Progenitor cell of endocrine pancreas (in vitro differentiated cells): ENCODE data around the gene C1orf21. TPM values are rescaled to one million over a fixed set of nuclear protein-coding genes. Genes with fewer than 3 reads are reported as not detected.

ENCODE experiments used
- DNase-seq: peaks from one replicate; pipeline ENCODE4 v3.0.0; 2021; ENCODE audit warnings: low spot score; ENCODE audit not compliant: unreplicated experiment
- H3K27ac Mint-ChIP-seq: 2 replicates; pipeline ENCODE4 v1.8.0; 2021; ENCODE audit warnings: mild to moderate bottlenecking, moderate library complexity, mixed read lengths
- H3K27me3 Mint-ChIP-seq: 2 replicates; pipeline ENCODE4 v1.8.0; 2021; ENCODE audit warnings: mixed read lengths
- H3K36me3 Mint-ChIP-seq: 2 replicates; pipeline ENCODE4 v1.8.0; 2022; ENCODE audit warnings: mixed read lengths; ENCODE audit not compliant: insufficient read depth
- H3K4me1 Mint-ChIP-seq: 2 replicates; pipeline ENCODE4 v1.8.0; 2021; ENCODE audit warnings: low read depth, mixed read lengths
- H3K4me3 Mint-ChIP-seq: 2 replicates; pipeline ENCODE4 v1.8.0; 2021; ENCODE audit warnings: low read depth, mild to moderate bottlenecking, moderate library complexity, mixed read lengths
- H3K9me3 Mint-ChIP-seq: 2 replicates; pipeline ENCODE4 v1.8.0; 2021; ENCODE audit warnings: low read depth, mixed read lengths
- total RNA-seq: library from RNA; stranded (reverse); gene quantifications from 2 replicates; pipeline ENCODE4 v1.2.1, GENCODE V29; 2021
- TF ChIP-seq, protein P1 (sequence below): fragments of 200-600 bp; sonication (generic); IDR thresholded peaks from one replicate; pipeline ENCODE4 v1.5.0; 2021; ENCODE audit warnings: antibody characterized with exemption, mild to moderate bottlenecking; ENCODE audit not compliant: unreplicated experiment

Gene C1orf21
- total RNA-seq, 1 donor from 2014 or later: 10.0 TPM

DNA sequence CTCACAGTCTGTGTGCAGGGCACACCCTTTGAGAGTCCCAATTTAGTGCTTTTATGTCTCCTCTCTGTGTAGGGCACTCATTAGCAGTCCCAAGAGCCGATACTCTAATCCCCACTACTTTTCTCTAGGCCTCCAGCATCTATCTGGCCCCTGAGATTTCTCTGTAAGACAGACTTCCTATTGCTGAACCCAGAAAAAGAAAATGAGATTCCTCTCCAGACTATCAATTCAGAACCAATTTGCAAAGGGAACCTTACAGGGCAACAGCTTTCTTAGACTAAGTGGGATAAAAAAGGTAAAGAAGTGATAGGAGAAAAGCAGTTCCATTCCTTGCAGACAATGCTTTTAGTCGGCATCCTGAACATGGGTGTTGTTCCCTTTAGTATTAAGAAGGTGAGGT lies 195.6 kb downstream of the C1orf21 start:
- H3K36me3 Mint-ChIP-seq: peaks cover 2% of the 10 kb centered on the region
- no peak for DNase-seq
- no peaks in the 10 kb centered on the region for H3K27me3 Mint-ChIP-seq
- peaks cover 4% of the 10 kb centered on the region for H3K4me1 Mint-ChIP-seq
- H3K27ac Mint-ChIP-seq: no peak overlapping the region
- no peak overlapping the region for H3K4me3 Mint-ChIP-seq
- TF ChIP-seq, protein P1, sequence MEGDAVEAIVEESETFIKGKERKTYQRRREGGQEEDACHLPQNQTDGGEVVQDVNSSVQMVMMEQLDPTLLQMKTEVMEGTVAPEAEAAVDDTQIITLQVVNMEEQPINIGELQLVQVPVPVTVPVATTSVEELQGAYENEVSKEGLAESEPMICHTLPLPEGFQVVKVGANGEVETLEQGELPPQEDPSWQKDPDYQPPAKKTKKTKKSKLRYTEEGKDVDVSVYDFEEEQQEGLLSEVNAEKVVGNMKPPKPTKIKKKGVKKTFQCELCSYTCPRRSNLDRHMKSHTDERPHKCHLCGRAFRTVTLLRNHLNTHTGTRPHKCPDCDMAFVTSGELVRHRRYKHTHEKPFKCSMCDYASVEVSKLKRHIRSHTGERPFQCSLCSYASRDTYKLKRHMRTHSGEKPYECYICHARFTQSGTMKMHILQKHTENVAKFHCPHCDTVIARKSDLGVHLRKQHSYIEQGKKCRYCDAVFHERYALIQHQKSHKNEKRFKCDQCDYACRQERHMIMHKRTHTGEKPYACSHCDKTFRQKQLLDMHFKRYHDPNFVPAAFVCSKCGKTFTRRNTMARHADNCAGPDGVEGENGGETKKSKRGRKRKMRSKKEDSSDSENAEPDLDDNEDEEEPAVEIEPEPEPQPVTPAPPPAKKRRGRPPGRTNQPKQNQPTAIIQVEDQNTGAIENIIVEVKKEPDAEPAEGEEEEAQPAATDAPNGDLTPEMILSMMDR: no peak
- H3K9me3 Mint-ChIP-seq: peaks cover 10% of the 10 kb centered on the region

- TF ChIP-seq, protein P1: no peak
- Mint-ChIP-seq H3K27me3 (no peaks in the 10 kb centered on the region), H3K27ac (no peak overlapping the region), H3K4me3 (peak overlapping the region; percentile 25), H3K9me3 (peaks cover 10% of the 10 kb centered on the region), H3K4me1 (peaks cover 7% of the 10 kb centered on the region), H3K36me3 (peaks cover 2% of the 10 kb centered on the region)
- DNase-seq: no peak
Observed at GRCh38 chr1:184583849-184584248, 197.0 kb downstream of the C1orf21 start.

- Mint-ChIP-seq H3K4me3 (no peak overlapping the region), H3K27ac (no peak overlapping the region), H3K4me1 (peaks cover 28% of the 10 kb centered on the region), H3K27me3 (no peaks in the 10 kb centered on the region), H3K36me3 (peaks cover 1% of the 10 kb centered on the region), H3K9me3 (peaks cover 7% of the 10 kb centered on the region)
- TF ChIP-seq, protein P1: no peak
- no peak for DNase-seq
Observed at GRCh38 chr1:184588701-184589100, 201.9 kb downstream of the C1orf21 start.

- TF ChIP-seq, protein P1: no peak
- Mint-ChIP-seq H3K4me3 (peak overlapping the region; percentile 32), H3K27ac (peak overlapping the region; percentile 82)
Observed at GRCh38 chr1:184590163-184590750, 203.4 kb downstream of the C1orf21 start.

GRCh38 chr1:184593597-184593996 lies 206.8 kb downstream of the C1orf21 start:
- TF ChIP-seq, protein P1: no peak
- Mint-ChIP-seq H3K36me3 (peaks cover 1% of the 10 kb centered on the region), H3K4me1 (peaks cover 42% of the 10 kb centered on the region), H3K27me3 (no peaks in the 10 kb centered on the region), H3K9me3 (peaks cover 3% of the 10 kb centered on the region), H3K4me3 (no peak overlapping the region), H3K27ac (no peak overlapping the region)
- no peak for DNase-seq

More at GRCh38 chr1:184590163-184590750, 203.4 kb downstream of the C1orf21 start:
- Mint-ChIP-seq H3K27me3 (no peaks in the 10 kb centered on the region), H3K36me3 (peaks cover 1% of the 10 kb centered on the region), H3K9me3 (peaks cover 7% of the 10 kb centered on the region), H3K4me1 (peaks cover 32% of the 10 kb centered on the region)
- no peak for DNase-seq
